ENCODE data around the gene AGO3.
"Not testable (repeated sequence)": the region's sequence is repeated elsewhere in the genome, so short reads cannot be mapped to it uniquely, and the experiment has no call there.

Gene AGO3

DNA sequence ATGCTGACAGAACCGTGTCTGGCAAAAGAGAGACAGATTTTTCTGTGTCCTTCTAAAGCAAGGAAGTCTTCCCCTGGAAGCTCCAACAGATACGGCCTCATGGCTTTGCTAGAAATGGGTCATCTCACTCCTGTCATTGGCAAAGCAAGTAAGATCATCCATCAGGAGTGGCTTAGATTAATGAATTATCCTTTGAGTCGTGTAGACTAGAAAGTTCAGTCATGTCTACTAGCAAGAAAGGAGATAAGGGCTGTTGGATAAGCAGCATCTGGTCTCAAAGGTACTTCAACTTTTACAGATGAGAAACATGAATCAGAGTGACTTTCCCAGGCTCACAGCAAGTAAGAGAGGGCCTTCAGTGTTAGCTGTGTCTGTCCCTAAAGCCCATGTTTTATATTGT lies 3.4 kb upstream of the AGO3 start:
- DNase-seq: no peak

GRCh38 chr1:35929730-35930592 lies 944 bp upstream of the AGO3 start:
- DNase-seq: no peak

- no peak for DNase-seq
Observed at GRCh38 chr1:35931446-35932157, 697 bp downstream of the AGO3 start.

DNA sequence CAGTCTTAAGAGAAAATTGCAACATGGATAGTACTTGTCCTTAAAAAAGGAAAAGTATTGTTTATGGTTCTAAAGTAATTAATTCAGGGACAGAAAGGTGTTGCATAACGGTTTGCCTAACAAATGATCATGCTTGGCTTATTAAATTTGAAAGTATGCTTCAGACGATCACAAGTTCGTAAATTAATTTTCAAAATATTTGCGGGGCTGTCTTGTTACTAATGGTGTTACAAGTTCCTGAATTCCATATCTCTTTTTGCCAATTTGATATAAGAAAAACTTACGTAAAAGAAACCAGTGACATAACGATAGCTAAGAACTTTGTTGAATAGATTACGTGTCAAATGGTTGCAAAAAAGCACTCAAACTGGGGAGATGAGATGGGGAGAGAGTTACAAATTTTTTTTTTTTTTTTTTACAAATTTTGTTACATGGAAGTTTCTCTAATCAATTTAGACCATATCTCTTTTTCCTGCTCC lies 1.3 kb downstream of the AGO3 start:
- DNase-seq: no peak

GRCh38 chr1:35932941-35933340 lies 2.0 kb downstream of the AGO3 start:
- no peak for DNase-seq

- no peak for DNase-seq
Observed at GRCh38 chr1:35935442-35936388, 4.8 kb downstream of the AGO3 start.

GRCh38 chr1:35936838-35937237 lies 5.9 kb downstream of the AGO3 start:
- no peak for DNase-seq

- DNase-seq: no peak
Observed at GRCh38 chr1:35939484-35939883, 8.6 kb downstream of the AGO3 start.

GRCh38 chr1:35945327-35945726 lies 14.4 kb downstream of the AGO3 start:
- no peak for DNase-seq

GRCh38 chr1:35947547-35947946 lies 16.6 kb downstream of the AGO3 start:
- no peak for DNase-seq

- DNase-seq: no peak
Observed at GRCh38 chr1:35958558-35958957, 27.7 kb downstream of the AGO3 start.

GRCh38 chr1:35959304-35959703 lies 28.4 kb downstream of the AGO3 start:
- DNase-seq: no peak

DNA sequence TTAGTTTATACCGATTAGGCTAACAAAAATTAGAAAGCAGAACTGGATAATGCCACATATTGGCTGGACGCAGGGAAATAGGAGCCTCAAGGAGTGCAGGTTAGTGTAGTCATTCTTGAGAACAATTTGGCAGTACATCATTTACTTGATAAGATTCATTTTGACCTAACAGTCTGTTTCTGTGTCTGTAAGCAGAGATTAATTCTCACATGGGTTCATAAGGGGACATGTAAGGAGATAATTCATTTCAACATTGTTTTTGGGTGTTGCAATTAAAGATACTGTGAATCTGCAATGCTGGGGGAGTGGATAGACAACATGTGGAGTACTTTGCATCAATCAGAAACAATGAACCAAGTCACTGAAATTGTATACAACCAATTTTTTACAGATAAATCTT lies 32.0 kb downstream of the AGO3 start:
- DNase-seq: no peak

DNA sequence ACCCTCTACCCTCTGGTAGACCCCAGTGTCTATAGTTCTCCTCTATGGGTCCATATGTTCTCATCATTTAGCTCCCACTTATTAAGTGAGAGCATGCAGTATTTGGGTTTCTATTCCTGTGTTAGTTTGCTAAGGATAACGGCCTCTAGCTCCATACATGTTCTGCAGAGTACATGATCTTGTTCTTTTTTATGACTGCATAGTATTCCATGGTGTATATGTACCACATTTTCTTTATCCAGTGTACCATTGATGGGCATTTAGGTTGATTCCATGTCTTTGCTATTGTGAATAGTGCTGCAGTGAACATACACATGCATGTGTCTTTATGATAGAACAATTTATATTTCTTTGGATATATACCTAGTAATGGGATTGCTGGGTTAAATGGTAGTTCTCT lies 33.4 kb downstream of the AGO3 start:
- not testable (repeated sequence) for DNase-seq

DNA sequence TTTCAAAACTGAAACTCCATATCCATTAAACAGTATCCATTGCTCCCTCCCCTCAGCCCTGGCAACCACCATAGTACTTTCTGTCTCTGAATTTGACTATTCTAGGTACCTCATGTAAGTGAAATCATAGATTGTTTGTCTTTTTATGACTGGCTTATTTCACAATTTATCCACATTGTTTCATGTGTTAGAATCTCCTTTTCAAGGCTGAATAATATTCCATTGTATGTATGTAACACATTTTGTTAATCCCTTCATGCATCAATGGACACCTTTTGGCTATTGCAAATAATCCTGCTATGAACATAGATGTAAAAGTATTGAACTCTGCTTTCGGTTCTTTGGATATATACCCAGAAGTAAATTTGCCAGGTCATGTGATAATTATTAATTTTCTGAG lies 37.5 kb downstream of the AGO3 start:
- no peak for DNase-seq

DNA sequence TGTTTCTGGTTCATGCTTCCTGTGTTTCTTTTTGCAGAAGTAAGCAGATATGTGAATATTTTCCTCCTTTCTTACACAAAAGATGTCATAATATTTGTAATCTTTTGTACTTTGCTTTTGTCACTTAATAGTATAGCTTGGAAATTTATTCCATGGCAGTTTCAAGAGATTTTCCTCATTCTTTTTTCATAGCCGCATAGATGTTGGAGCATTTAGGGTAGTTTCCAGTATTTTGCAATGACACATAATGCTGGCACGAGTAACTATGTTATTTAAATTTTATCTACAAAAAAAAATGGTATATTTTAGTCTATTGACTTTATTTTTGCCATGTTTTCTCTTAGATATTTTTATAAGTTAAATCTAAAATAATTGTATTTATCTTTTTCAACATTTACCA lies 40.7 kb downstream of the AGO3 start:
- DNase-seq: no peak

GRCh38 chr1:35972631-35973030 lies 41.7 kb downstream of the AGO3 start:
- not testable (repeated sequence) for DNase-seq

DNA sequence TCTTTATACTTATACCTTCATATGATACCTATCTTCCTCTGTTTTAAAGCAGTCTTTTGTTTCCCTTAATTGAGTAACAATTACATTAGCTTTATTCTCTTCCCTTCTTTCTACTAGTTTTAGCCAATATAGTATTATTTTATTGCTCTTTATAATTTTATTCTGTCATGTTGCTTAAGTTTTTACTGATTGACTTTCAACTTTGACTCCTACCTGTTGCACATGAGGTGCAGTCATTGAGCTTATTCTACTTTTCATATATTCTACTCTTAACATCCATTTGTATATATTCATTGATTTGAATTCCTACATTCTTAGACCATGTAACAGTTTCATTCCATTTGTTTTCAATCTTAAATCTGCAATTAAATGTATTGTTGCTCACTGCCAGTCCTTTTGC lies 49.2 kb downstream of the AGO3 start:
- DNase-seq: no peak

GRCh38 chr1:35988237-35988636 lies 57.3 kb downstream of the AGO3 start:
- DNase-seq: no peak

- DNase-seq: no peak
Observed at GRCh38 chr1:36006941-36007500, 76.1 kb downstream of the AGO3 start.

- no peak for DNase-seq
Observed at GRCh38 chr1:36007741-36008140, 76.8 kb downstream of the AGO3 start.

DNA sequence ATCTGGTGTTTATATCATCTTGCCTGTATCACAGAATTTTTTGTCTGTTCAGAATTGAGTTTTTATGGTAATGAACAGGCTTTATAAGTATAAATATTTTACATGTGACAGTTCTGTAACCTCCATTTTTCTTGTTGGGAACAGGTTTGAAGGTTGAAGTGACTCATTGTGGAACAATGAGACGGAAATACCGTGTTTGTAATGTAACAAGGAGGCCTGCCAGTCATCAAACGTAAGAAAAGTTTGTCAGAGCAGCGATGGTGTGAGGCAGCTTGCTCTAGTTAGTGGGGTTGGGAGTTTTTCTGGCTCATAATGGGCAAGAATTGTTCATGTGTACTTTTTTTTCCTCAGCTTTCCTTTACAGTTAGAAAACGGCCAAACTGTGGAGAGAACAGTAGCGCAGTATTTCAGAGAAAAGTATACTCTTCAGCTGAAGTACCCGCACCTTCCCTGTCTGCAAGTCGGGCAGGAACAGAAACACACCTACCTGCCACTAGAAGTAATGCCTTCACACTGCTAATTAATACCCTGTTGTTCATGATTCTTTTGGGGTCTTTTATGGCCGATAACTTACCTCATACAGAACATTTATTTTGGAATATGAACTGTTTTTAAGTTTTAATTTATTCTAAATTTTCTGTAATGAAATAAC lies 77.8 kb downstream of the AGO3 start:
- no peak for DNase-seq
